Measurements from ENCODE around the gene ITGA3.

ITGA3 gene

GRCh38 chr17:50072130-50072529 is 16.2 kb downstream of the ITGA3 start:
- DNase-seq, result no peak
- no peak for ATAC-seq

- ATAC-seq (no peak), DNase-seq (no peak)
These were observed 17.0 kb downstream of the ITGA3 start for GRCh38 chr17:50072925-50073324.

GRCh38 chr17:50074227-50074626 is 18.3 kb downstream of the ITGA3 start:
- ATAC-seq (no peak), DNase-seq (no peak)

- ATAC-seq, result no peak
These were observed 19.6 kb downstream of the ITGA3 start for GRCh38 chr17:50075446-50076032.

GRCh38 chr17:50076221-50076590 is 20.3 kb downstream of the ITGA3 start:
- DNase-seq (no peak), ATAC-seq (no peak)

More at GRCh38 chr17:50075446-50076032, 19.6 kb downstream of the ITGA3 start:
- DNase-seq, result no peak

GRCh38 chr17:50076591-50077235 is 20.8 kb downstream of the ITGA3 start:
- DNase-seq (no peak), ATAC-seq (no peak)

- DNase-seq (no peak), ATAC-seq (no peak)
These were observed 22.5 kb downstream of the ITGA3 start for GRCh38 chr17:50078430-50078829.

- peak; percentile 29 for ATAC-seq
- DNase-seq, result peak; percentile 38
These were observed 23.6 kb downstream of the ITGA3 start for GRCh38 chr17:50079334-50080095.

GRCh38 chr17:50080096-50080480 is 24.2 kb downstream of the ITGA3 start:
- DNase-seq (no peak), ATAC-seq (no peak)

- no peak for ATAC-seq
- no peak for DNase-seq
These were observed 24.9 kb downstream of the ITGA3 start for GRCh38 chr17:50080827-50081226.

GRCh38 chr17:50081757-50082156 is 25.8 kb downstream of the ITGA3 start:
- no peak for ATAC-seq

GRCh38 chr17:50087246-50087911 is 31.5 kb downstream of the ITGA3 start:
- peak; percentile 78 for ATAC-seq
- DNase-seq, result peak; percentile 83

More at GRCh38 chr17:50081757-50082156, 25.8 kb downstream of the ITGA3 start:
- no peak for DNase-seq

- DNase-seq (no peak), ATAC-seq (no peak)
These were observed 32.0 kb downstream of the ITGA3 start for GRCh38 chr17:50087912-50088405.

- DNase-seq, result no peak
- no peak for ATAC-seq
These were observed 33.3 kb downstream of the ITGA3 start for GRCh38 chr17:50088952-50089825.

- no peak for ATAC-seq
- no peak for DNase-seq
These were observed 34.2 kb downstream of the ITGA3 start for GRCh38 chr17:50090071-50090470.

GRCh38 chr17:50090971-50091917 is 35.3 kb downstream of the ITGA3 start:
- ATAC-seq, result no peak
- DNase-seq, result no peak

- ATAC-seq, result no peak
- no peak for DNase-seq
These were observed 36.0 kb downstream of the ITGA3 start for GRCh38 chr17:50091918-50092285.

GRCh38 chr17:50093246-50093645 is 37.3 kb downstream of the ITGA3 start:
- ATAC-seq, result no peak
- DNase-seq, result no peak

GRCh38 chr17:50093807-50094206 is 37.9 kb downstream of the ITGA3 start:
- ATAC-seq (no peak), DNase-seq (no peak)

- peak; percentile 42 for ATAC-seq
These were observed 38.4 kb downstream of the ITGA3 start for GRCh38 chr17:50094243-50094752.

More at GRCh38 chr17:50094243-50094752, 38.4 kb downstream of the ITGA3 start:
- DNase-seq, result peak; percentile 94

Data from stimulated activated naive CD8-positive, alpha-beta T cell treated with anti-CD3 and anti-CD28 coated beads, Interleukin-15, Interleukin-2, amounts not matched to agents 100 U/mL and 50 U/mL, for 24 hours (primary cell).